Chondrocyte (in vitro differentiated cells): Measurements from ENCODE around the gene CCBE1. TPM values are rescaled to one million over a fixed set of nuclear protein-coding genes. Genes with fewer than 3 reads are reported as not detected.
"Not testable (repeated sequence)": the region's sequence is repeated elsewhere in the genome, so short reads cannot be mapped to it uniquely, and the experiment has no call there.

Source experiments
- DNase-seq: peaks from one replicate; pipeline ENCODE4 v3.0.0; 2021; ENCODE audit warnings: mixed read lengths, low spot score
- H3K27ac Mint-ChIP-seq: one replicate; pipeline ENCODE4 v1.8.0; 2021; ENCODE audit warnings: mild to moderate bottlenecking, moderate library complexity, mixed read lengths; ENCODE audit not compliant: unreplicated experiment
- H3K27me3 Mint-ChIP-seq: 2 replicates; pipeline ENCODE4 v1.8.0; 2021; ENCODE audit warnings: low read depth, mixed read lengths
- H3K36me3 Mint-ChIP-seq: 2 replicates; pipeline ENCODE4 v1.8.0; 2021; ENCODE audit warnings: low read depth, mixed read lengths
- H3K4me1 Mint-ChIP-seq: 2 replicates; pipeline ENCODE4 v1.8.0; 2021; ENCODE audit warnings: low read depth, mild to moderate bottlenecking, mixed read lengths
- H3K4me3 Mint-ChIP-seq: one replicate; pipeline ENCODE4 v1.8.0; 2021; ENCODE audit warnings: mild to moderate bottlenecking, moderate library complexity, mixed read lengths; ENCODE audit not compliant: unreplicated experiment
- H3K9me3 Mint-ChIP-seq: 2 replicates; pipeline ENCODE4 v1.8.0; 2021; ENCODE audit warnings: low read depth, mixed read lengths
- CTCF ChIP-seq: fragments of 200-600 bp; sonication (generic); IDR thresholded peaks from 2 replicates; pipeline ENCODE4 v1.5.0; 2021; ENCODE audit warnings: antibody characterized with exemption, mild to moderate bottlenecking, moderate library complexity
- total RNA-seq: library from RNA; stranded (reverse); gene quantifications from 3 replicates; pipeline ENCODE4 v1.2.1, GENCODE V29; 2021

The CCBE1 gene
- total RNA-seq, 1 donor from 2014 or later, result 0.72 TPM

- H3K9me3 Mint-ChIP-seq, result no peaks in the 10 kb centered on the region
- no peaks in the 10 kb centered on the region for H3K36me3 Mint-ChIP-seq
- H3K27me3 Mint-ChIP-seq, result peaks cover 1% of the 10 kb centered on the region
- no peak for TF ChIP-seq CTCF
- no peak for DNase-seq
- H3K27ac Mint-ChIP-seq, result no peak overlapping the region
- peaks cover 11% of the 10 kb centered on the region for H3K4me1 Mint-ChIP-seq
- no peak overlapping the region for H3K4me3 Mint-ChIP-seq
Measured at GRCh38 chr18:59667488-59667887, 29.7 kb downstream of the CCBE1 start.

GRCh38 chr18:59666007-59666402 lies 31.2 kb downstream of the CCBE1 start:
- H3K4me1 Mint-ChIP-seq, result peaks cover 20% of the 10 kb centered on the region
- not testable (repeated sequence) for H3K36me3 Mint-ChIP-seq, H3K9me3 Mint-ChIP-seq, DNase-seq, H3K4me3 Mint-ChIP-seq, H3K27ac Mint-ChIP-seq, H3K27me3 Mint-ChIP-seq

- no peaks in the 10 kb centered on the region for H3K9me3 Mint-ChIP-seq
- no peak overlapping the region for H3K27ac Mint-ChIP-seq
- H3K4me1 Mint-ChIP-seq, result peaks cover 26% of the 10 kb centered on the region
- no peak for DNase-seq
- TF ChIP-seq CTCF, result no peak
- H3K4me3 Mint-ChIP-seq, result no peak overlapping the region
- no peaks in the 10 kb centered on the region for H3K36me3 Mint-ChIP-seq
- H3K27me3 Mint-ChIP-seq, result peaks cover 1% of the 10 kb centered on the region
Measured at GRCh38 chr18:59665057-59666006, 31.9 kb downstream of the CCBE1 start.

GRCh38 chr18:59664329-59664728 lies 32.9 kb downstream of the CCBE1 start:
- peaks cover 1% of the 10 kb centered on the region for H3K27me3 Mint-ChIP-seq

GRCh38 chr18:59663096-59663495 lies 34.1 kb downstream of the CCBE1 start:
- peaks cover 37% of the 10 kb centered on the region for H3K4me1 Mint-ChIP-seq

More at GRCh38 chr18:59664329-59664728, 32.9 kb downstream of the CCBE1 start:
- DNase-seq, result no peak
- no peak for TF ChIP-seq CTCF
- Mint-ChIP-seq H3K4me1 (peaks cover 32% of the 10 kb centered on the region), H3K27ac (no peak overlapping the region), H3K4me3 (no peak overlapping the region), H3K9me3 (no peaks in the 10 kb centered on the region), H3K36me3 (no peaks in the 10 kb centered on the region)

More at GRCh38 chr18:59663096-59663495, 34.1 kb downstream of the CCBE1 start:
- no peaks in the 10 kb centered on the region for H3K36me3 Mint-ChIP-seq
- TF ChIP-seq CTCF, result no peak
- peaks cover 1% of the 10 kb centered on the region for H3K27me3 Mint-ChIP-seq
- H3K4me3 Mint-ChIP-seq, result no peak overlapping the region
- no peak overlapping the region for H3K27ac Mint-ChIP-seq
- DNase-seq, result no peak
- H3K9me3 Mint-ChIP-seq, result no peaks in the 10 kb centered on the region
